ENCODE data around the gene SLITRK4.

- no peak for TF ChIP-seq CTCF (IDR thresholded peaks at IDR 0.05 in 8 of 11, conservative IDR thresholded peaks at IDR 0.05 in 3 of 11)
- TF ChIP-seq POLR2A (IDR thresholded peaks at IDR 0.05) = no peak
- no peak for TF ChIP-seq POLR2AphosphoS5 (IDR thresholded peaks at IDR 0.05)
Observed at GRCh38 chrX:143632625-143633410, 3.1 kb downstream of the SLITRK4 start.
